A549 treated with CpdA at 1 μM for 4 hours (cell line): Measurements from ENCODE around the gene TRIP6. TPM values are rescaled to one million over a fixed set of nuclear protein-coding genes. Genes with fewer than 3 reads are reported as not detected.

Experiments used
- total RNA-seq: library from RNA; stranded (reverse); fragments of 200-300 nt; extraction: Qiagen RNA extraction; gene quantifications from 5 replicates; pipeline ENCODE4 v1.2.3, GENCODE V29; 2022; ENCODE audit warnings: low read depth

TRIP6 gene, protein sequence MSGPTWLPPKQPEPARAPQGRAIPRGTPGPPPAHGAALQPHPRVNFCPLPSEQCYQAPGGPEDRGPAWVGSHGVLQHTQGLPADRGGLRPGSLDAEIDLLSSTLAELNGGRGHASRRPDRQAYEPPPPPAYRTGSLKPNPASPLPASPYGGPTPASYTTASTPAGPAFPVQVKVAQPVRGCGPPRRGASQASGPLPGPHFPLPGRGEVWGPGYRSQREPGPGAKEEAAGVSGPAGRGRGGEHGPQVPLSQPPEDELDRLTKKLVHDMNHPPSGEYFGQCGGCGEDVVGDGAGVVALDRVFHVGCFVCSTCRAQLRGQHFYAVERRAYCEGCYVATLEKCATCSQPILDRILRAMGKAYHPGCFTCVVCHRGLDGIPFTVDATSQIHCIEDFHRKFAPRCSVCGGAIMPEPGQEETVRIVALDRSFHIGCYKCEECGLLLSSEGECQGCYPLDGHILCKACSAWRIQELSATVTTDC
- 38.1 to 61.9 TPM (median 55.4 TPM) in 5 replicates for total RNA-seq

GRCh38 chr7:100867040-100867775 lies at the start of gene TRIP6:
Gene TRIP6, plus strand, starts transcription at chr7:100867387. Its CDS starts 111 bp downstream, at chr7:100867498.

DNA sequence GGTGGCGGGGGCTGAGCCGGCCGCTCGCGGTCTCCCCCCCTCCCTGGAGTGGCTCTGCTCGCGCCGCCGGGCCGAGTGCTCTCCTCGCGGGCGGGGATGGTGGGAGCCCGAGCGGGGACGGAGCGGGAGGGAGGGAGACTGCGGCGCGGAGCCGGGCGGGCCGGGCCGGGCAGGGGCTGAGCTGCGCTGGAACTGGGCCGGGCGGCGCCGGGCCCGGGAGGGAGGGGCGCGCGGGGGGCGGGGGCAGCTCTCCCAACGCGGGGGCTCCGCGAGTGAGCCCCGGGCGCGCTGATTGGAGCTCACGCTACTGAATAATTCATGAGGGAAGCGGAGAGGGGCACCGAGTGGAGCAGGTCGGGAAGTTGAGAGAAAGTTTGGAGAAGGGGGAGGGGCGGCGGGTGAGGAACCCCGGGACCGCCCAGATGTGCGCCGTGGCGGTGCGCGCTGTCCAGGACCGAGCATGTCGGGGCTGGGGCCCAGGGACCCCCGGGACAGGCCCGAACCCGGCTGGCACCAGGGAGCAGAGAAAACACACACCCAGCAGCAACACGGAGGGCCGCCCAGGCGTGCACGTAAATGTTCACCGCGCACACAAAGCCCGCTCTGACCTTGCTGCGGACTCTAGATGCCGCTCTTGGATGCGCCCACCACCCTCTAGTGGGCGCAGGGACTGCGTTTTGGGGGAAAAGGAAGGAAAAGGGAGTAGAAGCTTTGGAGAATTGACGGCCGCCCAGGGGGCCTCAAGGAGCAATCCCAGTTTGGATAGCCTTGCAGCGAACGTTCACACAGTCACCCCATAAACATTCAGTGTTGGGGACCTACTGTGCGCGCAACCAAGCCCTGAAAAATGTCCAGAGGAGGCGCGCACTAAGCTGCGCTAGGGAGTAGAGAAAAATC lies 39.6 kb upstream of the TRIP6 start, which contains the start of gene EPHB4:
EPHB4 (minus strand) TSS at position 194 of the 897 bp plus-strand sequence. CDS start 493 bp downstream, outside the sequence.

GRCh38 chr7:100852048-100852872 lies 14.9 kb upstream of the TRIP6 start, which contains the start of gene SLC12A9:
Gene SLC12A9, plus strand, starts transcription at chr7:100852713. Its CDS starts 1,485 bp downstream, at chr7:100854198.

DNA sequence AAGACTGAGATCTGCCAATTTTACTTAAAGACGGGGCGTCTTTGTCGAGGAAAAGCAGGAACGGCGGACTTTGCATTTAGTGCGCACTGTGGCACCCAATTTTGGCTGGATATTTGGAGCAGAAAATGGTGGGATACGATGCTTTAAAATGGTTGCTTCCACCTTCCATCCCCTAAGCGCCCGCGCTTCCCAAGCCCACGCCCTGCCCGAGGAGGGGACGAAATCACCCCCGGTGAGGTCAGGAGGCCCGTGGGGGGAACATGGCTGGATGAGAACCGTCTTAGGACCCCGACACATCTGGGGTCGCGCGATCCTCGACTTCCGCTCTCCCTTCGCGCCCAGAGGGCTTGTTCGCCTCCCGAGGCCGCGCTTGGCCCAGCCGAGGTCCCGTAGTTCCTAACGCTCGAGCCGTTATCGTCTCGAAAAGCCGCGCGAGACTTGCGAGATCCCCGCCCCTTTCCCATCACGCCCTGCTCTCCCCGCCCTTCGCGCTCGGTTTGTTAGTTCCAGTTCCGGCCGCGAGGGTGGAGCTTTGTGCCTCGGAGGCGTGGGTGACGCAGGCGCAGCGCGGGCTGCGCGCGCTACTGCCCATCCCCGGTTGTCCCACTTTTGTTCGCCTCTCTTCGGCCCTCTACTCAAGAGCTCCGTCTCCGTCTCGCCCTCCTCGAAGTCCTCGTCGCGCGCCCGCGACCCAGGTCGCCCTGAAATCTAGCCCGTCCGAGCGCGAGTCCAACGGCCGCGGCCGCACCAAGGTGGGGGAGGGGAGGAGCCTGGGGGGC lies 7.6 kb downstream of the TRIP6 start, which contains the start of gene SRRT:
SRRT (plus strand) TSS at position 527 of the 779 bp plus-strand sequence. CDS start 488 bp downstream, outside the sequence.

DNA sequence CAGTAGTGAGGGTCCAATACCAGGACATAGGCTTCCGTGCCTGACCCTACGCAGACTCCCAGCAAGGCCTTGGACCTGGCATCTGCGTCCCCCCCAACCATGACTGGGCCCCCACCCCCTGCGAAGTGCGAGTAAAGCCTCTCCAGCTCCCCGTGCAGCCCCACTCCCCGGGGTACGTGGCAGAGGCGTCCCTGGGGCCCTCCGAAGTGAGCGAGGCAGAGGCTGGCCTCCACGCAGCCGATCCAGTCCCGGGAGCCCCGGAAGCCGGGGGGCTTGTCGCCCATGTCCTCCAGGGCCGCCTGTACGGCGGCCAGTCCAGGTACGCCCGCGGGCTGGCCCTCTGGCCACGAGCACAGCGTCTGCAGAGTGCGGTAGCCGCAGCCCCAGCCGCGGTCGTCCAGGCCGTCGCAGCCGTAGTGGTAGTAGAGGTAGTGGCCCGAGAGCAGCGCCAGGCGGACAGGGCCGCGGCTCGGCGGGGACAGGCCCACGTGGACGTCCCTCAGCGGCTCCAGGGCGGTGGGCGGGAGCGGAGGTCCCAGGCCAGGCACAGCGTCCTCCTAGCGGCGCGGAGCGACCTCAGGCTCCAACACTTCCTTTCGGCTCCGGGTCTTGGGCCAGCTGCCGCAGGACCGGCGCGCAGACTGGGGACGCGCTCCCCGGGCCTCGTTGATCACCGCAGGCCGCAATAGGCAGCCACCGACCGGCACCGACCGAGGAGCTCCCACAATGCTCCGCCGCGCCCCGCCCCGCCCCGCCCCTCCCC lies 22.0 kb downstream of the TRIP6 start, which contains the start of gene UFSP1:
UFSP1 (minus strand) TSS at position 728 of the 763 bp plus-strand sequence; CDS start at position 284, 444 bp downstream.

GRCh38 chr7:100895701-100895955 lies 28.4 kb downstream of the TRIP6 start, which contains the start of gene ACHE:
Gene ACHE, minus strand, starts transcription at chr7:100895888. Its CDS starts 1,656 bp downstream, at chr7:100894232.

Other genes with a start within 250 kb of the TRIP6 start
- 2.6 to 3.4 TPM (median 2.9 TPM) in 5 replicates for gene TFR2, start 225.8 kb upstream of the TRIP6 start, total RNA-seq
- gene ACTL6B, start 210.9 kb upstream of the TRIP6 start, total RNA-seq, result not detected in 5 replicates
- gene GNB2, start 193.6 kb upstream of the TRIP6 start, total RNA-seq, result 165 to 268 TPM (median 251 TPM) in 5 replicates
- gene GIGYF1, start 173.1 kb upstream of the TRIP6 start, total RNA-seq, result 16.1 to 22.5 TPM (median 17.8 TPM) in 5 replicates
- 72.6 to 107 TPM (median 103 TPM) in 5 replicates for gene POP7, start 161.3 kb upstream of the TRIP6 start, total RNA-seq
- gene EPO, start 146.9 kb upstream of the TRIP6 start, total RNA-seq, result 0.03 TPM in 1 of 5 replicates, not detected in the others
- gene ZAN, start 133.8 kb upstream of the TRIP6 start, total RNA-seq, result not detected in 5 replicates
- 37.3 to 43.6 TPM (median 42.9 TPM) in 5 replicates for gene EPHB4, start 39.9 kb upstream of the TRIP6 start, total RNA-seq
- gene SLC12A9, start 14.7 kb upstream of the TRIP6 start, total RNA-seq, result 13.4 to 16.7 TPM (median 15.2 TPM) in 5 replicates
- 121 to 158 TPM (median 149 TPM) in 5 replicates for gene SRRT, start 7.7 kb downstream of the TRIP6 start, total RNA-seq
- gene UFSP1, start 22.3 kb downstream of the TRIP6 start, total RNA-seq, result 4.7 to 7.2 TPM (median 5.4 TPM) in 5 replicates
- gene ACHE, start 28.5 kb downstream of the TRIP6 start, total RNA-seq, result 1.1 to 2.2 TPM (median 2.0 TPM) in 5 replicates
- 8.9 to 15.9 TPM (median 12.7 TPM) in 5 replicates for gene MUC3A, start 82.1 kb downstream of the TRIP6 start, total RNA-seq
- gene MUC12, start 102.2 kb downstream of the TRIP6 start, total RNA-seq, result 15.7 to 22.4 TPM (median 18.7 TPM) in 5 replicates
- 0.01 to 0.07 TPM (median 0.03 TPM) in 5 replicates for gene MUC17, start 152.7 kb downstream of the TRIP6 start, total RNA-seq
- gene TRIM56, start 218.1 kb downstream of the TRIP6 start, total RNA-seq, result 9.9 to 13.3 TPM (median 10.4 TPM) in 5 replicates